NOMO-1 treated with DMSO at 0.1 percent for 48 hours (cell line): ENCODE measurements around the gene NACC2.

ENCODE experiments used
- DNase-seq: peaks from one replicate; lab custom pipeline; 2025; ENCODE audit not compliant: unreplicated experiment; lab: John Stamatoyannopoulos, UW

Gene NACC2

DNA sequence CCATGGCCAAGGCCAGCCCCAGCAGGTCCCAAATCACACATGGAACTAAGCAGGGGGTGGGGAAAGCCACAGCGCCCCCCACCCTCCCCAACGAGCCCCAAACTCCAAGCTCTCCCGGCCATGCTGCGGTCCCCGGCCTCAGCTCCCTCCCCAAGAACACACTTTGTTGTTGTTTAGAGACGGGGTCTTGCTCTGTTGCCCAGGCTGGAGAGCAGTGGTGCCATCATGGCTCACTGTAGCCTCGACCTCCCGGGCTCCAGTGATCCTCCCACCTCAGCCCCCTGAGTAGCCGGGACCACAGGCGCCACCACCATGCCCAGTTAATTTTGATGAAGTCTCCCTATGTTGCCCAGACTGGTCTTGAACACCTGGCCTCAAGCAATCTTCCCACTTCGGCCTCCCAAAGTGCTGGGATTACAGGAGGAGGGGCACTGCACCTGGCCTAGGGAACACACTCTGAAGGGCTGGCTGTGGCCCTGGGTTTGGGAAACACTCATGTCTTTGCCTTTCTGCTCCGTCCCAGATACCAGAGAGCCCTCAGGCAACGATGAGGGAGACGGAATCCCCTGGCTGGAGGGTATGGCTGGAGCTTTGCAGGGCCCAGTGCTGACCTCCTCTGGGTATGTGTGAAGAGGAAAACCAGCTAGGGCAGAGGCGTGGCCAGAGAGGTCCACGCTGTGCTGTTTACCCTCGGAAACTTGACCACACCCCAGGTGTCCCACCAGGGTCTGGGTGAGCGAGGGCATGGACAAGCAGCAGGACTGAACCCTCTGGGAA lies 80.8 kb downstream of the NACC2 start:
- DNase-seq, result no peak

DNA sequence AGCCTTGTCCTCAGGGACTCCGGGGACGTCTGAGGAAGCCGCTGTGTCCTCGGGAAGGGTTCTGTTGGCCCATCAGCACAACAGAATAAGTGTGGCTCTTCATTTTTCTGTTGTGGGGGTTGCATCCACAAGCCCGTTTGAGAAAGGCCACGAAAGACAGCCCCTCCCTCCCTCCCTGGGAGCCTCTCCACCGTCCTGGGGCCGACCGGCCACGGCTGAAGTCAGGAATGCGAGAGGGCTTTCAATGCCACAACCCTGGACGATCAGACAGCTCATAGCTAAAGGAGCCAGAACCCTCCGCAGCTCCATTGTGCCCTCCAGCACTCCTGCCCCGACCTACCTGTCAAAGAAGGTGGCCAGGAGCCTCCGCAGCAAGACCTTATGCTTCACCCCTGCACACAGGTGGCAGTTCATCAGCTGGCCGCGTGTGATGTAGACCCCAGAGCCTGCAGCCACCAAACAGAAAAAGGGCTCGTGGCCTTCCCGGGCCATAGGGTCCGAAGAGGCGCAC lies 81.5 kb downstream of the NACC2 start:
- DNase-seq, result no peak

DNA sequence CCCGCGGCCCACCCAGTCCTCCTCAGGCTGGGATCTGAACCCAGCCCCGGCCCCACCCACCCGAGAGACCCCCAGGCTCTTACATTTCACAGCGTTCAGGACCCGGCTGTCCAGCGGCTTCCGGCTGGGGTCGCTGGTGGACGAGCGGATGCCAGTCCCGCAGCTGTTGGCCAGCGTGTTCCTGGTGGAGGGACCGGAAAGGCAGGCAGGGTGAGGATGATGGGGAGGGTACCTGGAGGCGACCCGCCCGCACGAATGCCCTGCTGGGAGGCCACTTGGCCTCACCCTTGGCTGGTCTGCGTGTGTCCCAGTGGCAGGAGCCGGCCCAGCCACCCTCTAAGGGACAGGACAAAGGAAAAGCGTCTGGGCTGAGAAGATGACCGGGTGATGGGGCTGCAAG lies 82.0 kb downstream of the NACC2 start:
- DNase-seq, result no peak

DNA sequence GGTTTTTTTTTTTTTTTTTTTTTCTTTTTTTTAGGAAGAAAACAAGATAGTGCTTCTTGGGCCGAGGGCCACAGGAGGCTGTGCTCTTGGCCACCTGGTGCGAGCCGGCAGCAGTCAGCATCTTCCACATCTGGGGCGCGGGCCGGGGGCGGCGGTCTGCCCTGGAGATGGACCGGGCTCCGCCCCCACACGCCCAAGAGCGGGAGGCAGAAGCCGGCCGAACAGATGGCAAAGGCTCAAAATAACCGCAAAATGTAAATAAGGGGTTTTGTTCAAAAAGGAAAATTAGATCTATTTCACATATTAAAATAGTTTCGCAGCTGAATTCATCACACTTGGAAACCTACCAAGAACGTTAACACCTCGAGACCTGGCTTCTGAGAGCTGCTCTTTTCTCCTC lies 82.4 kb downstream of the NACC2 start:
- no peak for DNase-seq

DNA sequence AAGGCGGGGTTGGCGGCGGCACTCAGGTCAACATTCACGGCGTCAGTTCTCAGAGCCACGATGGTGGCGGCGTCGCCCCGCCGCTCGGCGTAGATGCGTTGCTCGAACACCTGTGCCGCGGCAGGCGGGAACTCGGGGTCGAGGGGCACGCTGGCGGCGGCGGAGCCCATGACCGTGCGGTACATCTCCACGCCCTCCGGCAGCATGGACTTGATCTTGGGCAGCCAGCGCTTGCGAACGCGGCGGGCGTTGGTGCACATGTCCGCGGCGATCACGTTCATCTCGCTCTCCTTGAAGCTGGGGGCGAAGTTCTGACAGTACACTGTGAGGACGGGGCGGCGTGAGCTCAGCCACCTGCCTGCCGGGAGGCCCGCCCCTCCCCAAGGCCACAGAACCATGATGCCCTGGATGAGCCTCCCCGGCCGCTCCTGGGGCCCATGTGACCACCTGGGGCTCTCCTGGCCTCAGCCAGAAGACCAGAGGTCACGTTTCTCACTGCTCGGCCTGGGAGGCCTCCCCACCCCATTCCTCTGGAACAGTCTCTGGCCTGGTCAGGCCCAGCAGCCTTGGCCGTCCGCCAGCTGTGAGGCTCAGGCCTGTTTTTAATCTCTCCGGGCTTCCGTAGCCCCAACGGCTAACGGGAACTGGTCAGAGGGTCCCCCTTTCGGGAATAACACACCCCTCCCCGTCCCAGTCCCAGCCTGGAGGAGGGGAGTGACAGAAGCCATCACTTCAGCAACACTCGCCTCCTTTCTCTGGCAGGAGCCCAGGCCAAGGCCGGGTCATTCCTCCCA lies 83.2 kb downstream of the NACC2 start:
- DNase-seq, result no peak

DNA sequence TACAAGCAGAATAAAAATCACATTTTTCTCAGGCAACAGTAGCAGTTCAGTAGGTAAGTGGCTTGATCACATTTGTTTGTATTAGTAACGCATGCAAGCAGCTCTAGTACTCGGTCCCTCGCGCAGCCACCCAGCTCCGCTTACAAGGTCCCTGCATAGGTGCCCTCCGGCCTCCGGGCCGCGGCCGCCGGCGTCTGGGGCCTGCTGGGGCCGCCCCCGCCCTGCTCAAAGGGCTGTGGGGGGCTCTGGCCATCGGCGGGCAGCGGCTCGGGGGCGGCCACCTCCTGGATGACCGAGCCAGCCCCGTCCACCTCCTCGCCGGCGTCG lies 83.8 kb downstream of the NACC2 start:
- no peak for DNase-seq

DNA sequence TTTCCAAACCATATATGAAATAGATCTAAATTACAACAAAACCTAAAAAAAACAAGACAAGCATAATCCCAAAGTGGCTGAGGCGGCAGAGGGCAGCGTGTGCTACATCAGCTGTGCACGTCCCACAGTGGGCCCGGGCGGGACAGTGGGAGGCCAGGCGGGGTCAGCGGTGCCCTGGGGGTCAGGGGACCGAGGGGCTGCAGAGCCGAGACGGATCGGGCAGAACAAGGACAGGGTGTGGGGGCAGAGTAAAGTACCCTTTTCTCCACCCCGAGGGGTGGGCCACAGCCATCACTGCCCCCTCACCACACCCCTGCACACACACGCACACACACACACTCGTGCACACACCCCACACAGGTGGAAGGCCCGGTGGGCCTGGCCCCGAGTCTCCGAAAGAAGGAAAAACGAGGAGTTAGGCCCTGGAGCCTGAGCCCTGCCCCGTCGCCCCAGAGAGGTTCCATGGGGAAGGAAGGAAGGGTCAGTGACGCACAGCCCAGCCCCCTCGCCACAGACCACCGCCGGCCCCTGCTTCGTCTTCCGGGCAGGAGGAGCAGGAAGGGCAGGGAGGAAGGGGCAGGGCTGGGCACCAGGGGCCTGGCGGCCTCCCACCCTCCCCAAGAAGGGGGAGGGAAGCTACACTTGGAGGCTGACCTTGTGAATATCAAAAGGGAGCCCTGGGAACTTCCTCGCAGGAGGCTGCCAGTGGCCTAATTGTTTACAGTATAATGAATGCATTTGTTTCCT lies 84.3 kb downstream of the NACC2 start:
- DNase-seq, result no peak

DNA sequence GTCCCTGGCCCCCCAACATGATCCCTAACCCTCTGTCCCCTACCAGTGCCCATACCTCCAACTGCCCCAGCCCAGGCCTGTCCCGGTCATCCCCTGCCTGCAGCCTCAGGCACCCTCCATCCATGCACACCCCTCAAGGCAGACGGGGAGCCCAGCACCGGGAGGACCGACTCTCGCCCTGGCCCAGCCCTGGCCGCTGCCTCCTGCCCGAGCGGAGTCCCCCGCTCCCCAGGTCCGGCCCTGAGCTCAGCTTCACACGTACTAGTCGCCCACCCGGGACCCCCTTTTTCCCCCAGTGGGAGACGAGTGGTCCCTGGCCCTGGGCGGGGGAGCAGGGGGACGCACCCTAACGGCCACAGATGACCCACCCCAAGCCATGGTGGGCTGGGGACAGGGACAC lies 84.9 kb downstream of the NACC2 start:
- no peak for DNase-seq

DNA sequence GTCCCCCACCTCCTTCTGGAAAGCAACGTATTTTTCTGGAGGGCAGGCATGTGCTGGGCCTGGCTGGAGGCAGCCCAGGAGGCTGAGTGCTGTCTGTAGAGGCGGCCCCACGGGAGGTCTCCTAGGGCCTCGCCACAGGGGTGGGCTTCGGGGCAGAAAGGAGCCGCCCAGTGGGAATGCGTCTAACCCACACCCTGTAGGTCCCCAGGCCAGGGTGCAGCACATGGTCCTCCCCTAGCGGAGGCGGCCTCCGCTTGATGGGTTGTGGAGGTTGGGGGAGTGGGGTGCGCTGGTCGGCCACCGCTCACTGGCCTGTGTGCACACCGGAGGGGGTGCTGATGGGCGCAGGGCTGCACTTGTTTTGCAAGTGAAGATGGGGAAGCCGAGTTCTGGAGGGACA lies 85.6 kb downstream of the NACC2 start:
- DNase-seq, result no peak

DNA sequence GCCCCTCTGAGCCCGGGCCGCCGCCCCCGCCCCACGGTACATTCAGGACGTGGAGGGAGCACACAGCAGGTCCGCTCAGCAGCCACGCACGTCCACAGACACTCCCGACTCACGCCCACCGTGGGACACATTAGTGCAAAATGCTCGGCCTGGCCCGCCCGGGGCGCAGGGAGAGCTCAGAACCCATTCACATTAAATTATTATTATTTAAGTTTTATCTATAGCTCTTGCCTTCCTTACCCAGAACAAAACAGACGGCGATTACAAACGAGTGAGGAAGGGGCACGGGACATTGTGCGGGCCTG lies 86.4 kb downstream of the NACC2 start:
- DNase-seq, result no peak

DNA sequence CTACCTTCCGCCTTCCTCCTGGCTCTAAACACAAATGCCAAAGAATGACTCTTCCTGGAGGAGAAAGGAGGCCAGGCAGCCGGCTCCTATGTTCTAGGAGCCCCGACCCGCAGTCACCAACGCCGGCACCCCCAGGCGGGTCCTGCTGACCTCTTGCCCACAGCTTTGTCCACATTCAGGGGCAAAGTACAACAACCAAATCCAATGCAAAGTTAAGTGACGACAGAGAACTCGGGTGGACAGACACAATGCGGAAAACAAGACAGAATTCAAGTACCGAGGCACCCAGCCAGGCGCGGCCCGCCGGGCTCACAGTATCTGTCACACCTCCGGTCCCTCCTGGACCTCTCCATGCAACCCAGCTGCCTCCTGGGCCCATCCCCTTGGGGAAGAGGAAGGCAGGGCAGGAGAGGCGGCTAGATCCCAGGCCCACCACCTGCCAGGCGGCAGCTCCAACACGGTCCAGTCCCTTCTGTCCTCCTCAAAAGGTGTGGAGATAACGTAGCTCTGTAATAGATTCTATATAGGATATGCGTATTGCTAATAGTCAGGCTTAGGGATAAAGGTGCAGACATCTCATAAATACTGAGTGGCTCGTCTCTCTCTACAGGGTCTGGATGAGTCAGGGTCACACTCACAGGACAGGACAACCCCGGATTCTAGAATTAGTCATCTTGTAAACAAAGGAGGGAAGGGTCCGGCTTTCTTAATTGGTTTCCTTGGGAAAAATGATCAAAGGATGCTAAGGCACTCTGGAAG lies 87.0 kb downstream of the NACC2 start:
- no peak for DNase-seq

DNA sequence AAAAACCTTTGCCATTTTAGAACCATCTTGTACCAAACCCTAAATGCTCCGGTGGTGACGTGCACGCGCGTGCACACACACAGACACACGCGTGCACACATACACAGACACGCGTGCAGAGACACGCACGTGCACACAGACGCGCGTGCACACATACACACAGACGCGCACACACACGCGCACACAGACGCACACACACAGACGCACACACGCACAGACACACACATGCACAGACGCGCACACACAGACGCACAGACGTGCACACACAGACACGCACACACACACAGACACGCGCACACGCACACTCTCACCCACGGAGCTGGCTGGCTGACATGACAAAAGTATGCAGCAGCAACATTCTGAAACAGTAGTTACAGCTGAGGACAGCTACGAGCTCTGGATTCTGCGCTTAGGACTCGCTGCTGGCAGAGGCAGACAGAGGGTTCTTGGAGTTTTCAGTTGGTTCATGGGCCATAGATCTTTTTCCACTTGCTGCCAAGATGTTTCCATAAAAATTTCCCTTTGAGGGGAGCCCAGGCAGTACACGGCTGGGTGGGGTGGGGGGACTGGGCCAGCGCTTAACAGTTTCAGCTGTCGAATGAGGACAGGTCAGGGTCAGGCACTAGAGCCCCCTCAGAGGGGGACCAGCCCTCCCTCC lies 87.7 kb downstream of the NACC2 start:
- no peak for DNase-seq

DNA sequence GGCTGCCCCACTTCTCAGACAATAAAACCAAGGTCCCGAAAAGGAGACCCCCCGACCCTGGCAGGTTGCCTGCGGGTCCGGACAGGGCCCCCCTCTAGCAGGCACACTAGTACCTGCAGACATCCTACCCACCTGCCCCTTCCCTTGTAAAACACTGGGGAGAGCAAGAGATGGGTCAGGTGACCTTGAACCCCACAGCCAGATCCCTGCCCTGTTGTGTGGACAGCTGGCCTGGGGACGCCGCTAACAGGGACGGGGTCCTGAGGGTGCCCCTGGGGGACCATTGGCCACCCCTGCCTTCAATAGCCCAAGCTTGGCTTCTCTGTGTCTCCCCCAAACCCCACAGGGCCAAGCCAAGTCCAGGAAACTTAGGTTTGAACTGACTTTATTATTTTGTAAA lies 88.9 kb downstream of the NACC2 start:
- no peak for DNase-seq

DNA sequence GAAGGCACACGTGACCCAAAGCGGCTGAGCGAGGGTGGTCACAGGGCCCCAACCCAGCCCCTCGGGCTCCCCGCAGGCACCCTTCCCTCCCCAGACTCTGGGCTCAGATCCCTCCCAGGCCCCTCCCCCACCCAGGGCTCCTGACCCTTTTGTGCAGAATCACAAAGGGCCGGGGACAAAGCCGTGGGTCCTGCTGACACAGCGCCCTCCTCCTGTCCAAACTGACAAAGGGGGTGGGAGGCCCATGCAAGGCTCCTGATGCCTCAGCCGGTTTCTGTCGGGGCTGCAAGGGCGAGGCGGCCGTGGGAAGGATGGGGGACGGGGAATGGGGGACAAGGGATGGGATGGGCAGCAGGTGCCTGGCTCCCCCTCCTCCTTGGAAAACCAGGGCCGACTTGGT lies 90.4 kb downstream of the NACC2 start:
- DNase-seq, result no peak

DNA sequence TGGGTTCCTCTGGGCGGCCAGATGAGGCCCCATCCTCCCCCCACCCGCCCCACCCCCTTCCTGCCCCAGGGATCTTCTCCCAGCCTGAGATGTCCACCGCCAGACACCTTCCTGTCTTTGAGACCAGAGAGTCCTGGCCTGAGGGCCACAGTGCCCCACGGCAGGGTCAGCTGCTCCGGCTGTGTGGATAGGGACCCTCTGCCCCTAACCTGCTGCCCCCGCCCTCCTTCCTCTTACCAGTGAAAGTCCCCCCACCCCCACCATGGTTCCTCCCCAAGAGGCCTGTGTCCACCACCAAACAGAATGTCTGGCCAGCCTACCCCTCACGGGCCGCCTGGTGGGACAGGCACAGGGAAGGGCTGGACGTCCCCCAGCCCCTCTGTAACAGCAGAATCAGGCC lies 90.9 kb downstream of the NACC2 start:
- no peak for DNase-seq

DNA sequence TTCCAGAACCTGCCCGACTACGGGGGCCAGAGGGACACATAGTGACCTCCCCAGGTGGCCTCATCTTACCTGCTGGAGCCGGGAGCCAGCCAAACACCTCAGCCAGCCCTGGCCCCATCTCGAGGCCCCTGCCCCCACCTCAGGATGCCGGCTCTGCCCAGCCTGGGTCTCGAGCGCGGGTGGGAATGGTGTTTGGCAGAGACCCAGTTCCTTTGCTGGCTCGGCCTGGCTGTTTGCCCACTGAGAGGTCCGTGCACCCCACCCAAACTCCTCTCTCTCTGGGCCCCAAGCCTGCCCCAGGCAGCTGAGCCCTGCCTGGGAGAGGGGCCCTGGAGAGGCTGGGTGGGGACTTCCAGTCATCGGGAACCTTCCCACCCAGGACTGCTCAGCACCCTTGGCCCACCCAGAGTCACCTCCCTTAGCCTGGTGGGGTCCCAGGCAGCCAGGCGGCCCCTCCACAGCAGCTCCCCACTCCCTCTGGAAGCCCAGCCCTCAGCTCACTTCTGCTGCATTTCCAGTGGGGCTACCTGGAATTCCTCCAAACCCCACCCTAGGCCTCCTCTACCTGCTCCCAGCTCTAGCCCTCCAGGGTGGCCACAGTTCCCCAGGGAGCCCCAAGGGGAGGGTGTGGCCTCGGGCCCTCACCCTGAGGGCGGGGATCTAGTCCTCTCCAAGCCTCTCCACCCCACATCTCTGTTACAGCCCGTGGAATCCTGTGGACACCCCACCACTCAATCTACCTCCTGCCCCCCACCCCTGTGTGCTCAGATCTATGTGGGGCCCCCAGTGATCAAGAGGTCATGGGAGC lies 91.5 kb downstream of the NACC2 start:
- DNase-seq, result no peak

DNA sequence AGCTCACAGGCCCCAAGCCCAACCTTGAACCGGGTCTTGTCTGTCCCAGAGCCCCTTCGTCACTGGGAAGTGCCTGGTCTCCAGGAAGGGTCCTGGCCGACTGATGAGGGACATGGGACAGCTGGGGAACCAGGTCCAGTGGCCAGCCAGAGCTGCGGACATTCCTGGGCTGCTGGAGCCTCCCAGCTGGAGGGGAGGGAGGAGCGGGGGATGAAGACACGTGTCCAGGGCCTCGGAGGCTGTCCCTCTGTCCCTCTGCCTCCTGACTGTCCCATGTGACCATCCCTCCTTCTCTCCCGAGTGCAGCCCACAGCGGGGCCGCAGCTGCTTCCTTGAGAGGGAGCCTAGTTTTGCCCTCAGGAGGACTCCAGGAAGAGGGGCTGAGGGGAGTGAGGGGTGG lies 92.2 kb downstream of the NACC2 start:
- DNase-seq, result no peak

DNA sequence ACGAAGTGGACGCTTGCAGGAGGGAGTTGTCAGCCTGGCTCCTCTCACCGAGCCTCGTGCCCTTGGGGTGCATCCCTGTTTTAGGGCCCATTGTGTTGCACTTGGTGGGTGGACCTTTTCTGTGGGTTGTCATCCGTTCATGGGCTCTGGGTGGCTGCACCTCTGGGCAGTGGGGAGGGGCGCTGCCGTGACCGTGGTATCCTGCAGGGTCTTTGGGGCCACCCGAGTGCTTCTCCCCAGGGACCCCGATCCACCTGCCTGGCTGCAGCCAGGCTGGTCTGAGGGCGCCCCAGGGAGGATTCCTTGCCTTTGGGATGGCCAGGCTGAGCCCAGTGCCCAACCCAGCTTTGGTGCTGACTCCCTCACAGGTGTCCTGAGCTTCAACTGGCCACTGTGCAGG lies 92.9 kb downstream of the NACC2 start:
- no peak for DNase-seq

DNA sequence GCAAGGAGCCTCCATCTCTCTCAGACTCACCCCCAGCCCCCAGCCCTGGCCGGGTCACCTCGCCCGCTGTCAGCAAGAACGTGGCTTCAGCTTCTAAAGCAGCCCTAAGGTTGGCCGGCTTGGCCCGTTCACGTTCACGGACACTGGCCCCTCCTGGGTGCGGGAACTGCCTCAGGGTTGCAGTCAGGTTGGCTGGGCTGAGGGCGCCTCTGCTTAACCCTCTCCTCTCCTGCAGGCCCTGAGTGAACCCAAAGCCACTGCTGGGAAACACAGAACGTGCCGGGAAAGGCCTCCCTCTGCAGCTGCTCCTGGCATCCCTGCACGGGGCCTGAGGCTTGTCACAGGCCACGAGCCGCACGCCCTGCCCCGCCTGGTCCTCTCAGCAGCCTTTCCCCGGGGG lies 93.9 kb downstream of the NACC2 start:
- DNase-seq, result no peak
